GM12878 (cell line): ENCODE data around the gene MYOM1. TPM values are rescaled to one million over a fixed set of nuclear protein-coding genes. Genes with fewer than 3 reads are reported as not detected.

Experiments
- ATAC-seq: fragments of 200-7000 bp; cut with Tn5 transposase; 3 replicates; pipeline ENCODE4 v1.9.1; 2020; ENCODE audit warnings: mild to moderate bottlenecking, moderate library complexity
- BruUV-seq: library from RNA; stranded (reverse); fragments of 400-500 nt; replicated peaks from 2 replicates; lab custom pipeline; 2021; lab: Mats Ljungman, UMichigan
- CTCF ChIA-PET: fragments of 300-600 bp; sonication (Branson Sonifier 250); formaldehyde crosslinking; extraction: SDS; loops from one replicate; lab custom pipeline; 2021; ENCODE audit warnings: inconsistent platforms; lab: Yijun Ruan, JAX
- POLR2A ChIA-PET: fragments of 350-600 bp; formaldehyde crosslinking; extraction: SDS; loops from one replicate; lab custom pipeline; 2021; ENCODE audit warnings: inconsistent platforms; lab: Charles Lee
- RAD21 ChIA-PET: fragments of 300-600 bp; sonication (Branson Sonifier 250); formaldehyde crosslinking; loops from one replicate; lab custom pipeline; 2023; ENCODE audit warnings: antibody characterized with exemption; ENCODE audit not compliant: unreplicated experiment; lab: Charles Lee
- SMC1A ChIA-PET: fragments of 300-600 bp; sonication (Branson Sonifier 250); formaldehyde crosslinking; loops from one replicate; lab custom pipeline; 2023; ENCODE audit not compliant: unreplicated experiment, uncharacterized antibody; lab: Charles Lee
- DNase-seq: peaks from one replicate; pipeline ENCODE4 v3.0.0-alpha.2; 2011; ENCODE audit warnings: low read depth, low spot score
- FAIRE-seq: peaks from 3 replicates; lab custom pipeline; 2011; peaks lifted over from hg19 to GRCh38; lab: Jason Lieb, UNC
- H2AFZ ChIP-seq: 2 replicates; pipeline ENCODE4 v1.6.0; 2011; ENCODE audit warnings: low read depth, low read length, control low read depth; ENCODE audit not compliant: control insufficient read depth
- H3K27ac ChIP-seq: 2 replicates; pipeline ENCODE4 v1.5.1; 2011; ENCODE audit warnings: control low read depth; ENCODE audit not compliant: control insufficient read depth, insufficient read depth
- H3K27me3 ChIP-seq, 2 experiments: replicated peaks in 1 of 2; 2 replicates each; pipeline versions ENCODE4 v1.6.0 to v1.6.1; 2011; ENCODE audit warnings: low read length in 1 of 2; ENCODE audit not compliant: control insufficient read depth in 2 of 2, insufficient read depth in 2 of 2
- H3K36me3 ChIP-seq, 2 experiments: 2 replicates each; pipeline ENCODE4 v1.5.1; 2011; ENCODE audit warnings: low read length in 1 of 2; ENCODE audit not compliant: control insufficient read depth in 2 of 2, insufficient read depth in 2 of 2
- H3K4me1 ChIP-seq: 2 replicates; pipeline ENCODE4 v1.6.1; 2011; ENCODE audit warnings: mild to moderate bottlenecking, low read length, moderate library complexity, mixed read lengths; ENCODE audit not compliant: control insufficient read depth, insufficient read depth
- H3K4me2 ChIP-seq: 2 replicates; pipeline ENCODE4 v1.6.0; 2011; ENCODE audit warnings: control low read depth; ENCODE audit not compliant: control insufficient read depth, insufficient read depth
- H3K4me3 ChIP-seq: fragments of 200-600 bp; sonication (generic); 2 replicates; pipeline ENCODE4 v1.5.1; 2016
- H3K79me2 ChIP-seq: 2 replicates; pipeline ENCODE4 v1.6.0; 2011; ENCODE audit warnings: low read length; ENCODE audit not compliant: control insufficient read depth, insufficient read depth
- H3K9ac ChIP-seq: 2 replicates; pipeline ENCODE4 v1.8.0; 2011; ENCODE audit warnings: low read length, control low read depth, mixed read lengths; ENCODE audit not compliant: control insufficient read depth, insufficient read depth
- H3K9me3 ChIP-seq: replicated peaks from 3 replicates; pipeline ENCODE4 v1.5.1; 2011; ENCODE audit warnings: mild to moderate bottlenecking, low read length; ENCODE audit not compliant: control insufficient read depth, insufficient read depth
- H4K20me1 ChIP-seq: 2 replicates; pipeline ENCODE4 v1.6.0; 2011; ENCODE audit not compliant: control insufficient read depth, insufficient read depth
- BACH1 ChIP-seq: fragments of 450-650 bp; IDR thresholded peaks from 2 replicates; pipeline ENCODE4 v1.6.1; 2017; ENCODE audit warnings: mild to moderate bottlenecking, borderline replicate concordance
- BCLAF1 ChIP-seq: fragments of 450-650 bp; IDR thresholded peaks from 2 replicates; pipeline ENCODE4 v1.6.1; 2017; ENCODE audit warnings: antibody characterized with exemption, mild to moderate bottlenecking, moderate library complexity
- CBFB ChIP-seq: IDR thresholded peaks from 2 replicates; pipeline ENCODE4 v1.6.1; 2016; ENCODE audit warnings: antibody characterized with exemption, low read depth
- EGR1 ChIP-seq, 2 experiments: IDR thresholded peaks; 1 replicate in 1 of 2; 2 replicates in 1 of 2; pipeline ENCODE4 v1.6.1; 2011 to 2012; ENCODE audit warnings: low read depth in 2 of 2, low read length in 2 of 2, borderline replicate concordance in 1 of 2, mild to moderate bottlenecking in 1 of 2, moderate library complexity in 1 of 2
- FOXK2 ChIP-seq: fragments of 450-650 bp; IDR thresholded peaks from 2 replicates; pipeline ENCODE4 v1.6.1; 2017; ENCODE audit warnings: mild to moderate bottlenecking, moderate library complexity
- HSF1 ChIP-seq: fragments of 150-350 bp; IDR thresholded peaks from 2 replicates; pipeline ENCODE4 v1.6.1; 2014; ENCODE audit warnings: mild to moderate bottlenecking, low read depth, low read length
- IKZF1 ChIP-seq: fragments of 450-650 bp; conservative IDR thresholded peaks from 2 replicates; pipeline ENCODE4 v1.6.1; 2017; ENCODE audit warnings: antibody characterized with exemption, mild to moderate bottlenecking
- IRF3 ChIP-seq: fragments of 450-650 bp; IDR thresholded peaks from 2 replicates; pipeline ENCODE4 v1.6.1; 2014; ENCODE audit warnings: mild to moderate bottlenecking
- MAX ChIP-seq: IDR thresholded peaks from 2 replicates; pipeline ENCODE4 v1.6.1; 2012; ENCODE audit warnings: low read depth, low read length, improper control_type of control experiment
- MYB ChIP-seq: fragments of 150-350 bp; IDR thresholded peaks from 2 replicates; pipeline ENCODE4 v1.6.1; 2014; ENCODE audit warnings: mild to moderate bottlenecking, low read depth, low read length, borderline replicate concordance
- NBN ChIP-seq: fragments of 450-650 bp; IDR thresholded peaks from 2 replicates; pipeline ENCODE4 v1.6.1; 2016
- PKNOX1 ChIP-seq: fragments of 450-650 bp; IDR thresholded peaks from 2 replicates; pipeline ENCODE4 v1.6.1; 2016; ENCODE audit warnings: mild to moderate bottlenecking
- RELA ChIP-seq: fragments of 450-650 bp; IDR thresholded peaks from 2 replicates; pipeline ENCODE4 v1.8.0; 2014; ENCODE audit warnings: borderline replicate concordance; ENCODE audit not compliant: partially characterized antibody
- TARDBP ChIP-seq: IDR thresholded peaks from 2 replicates; pipeline ENCODE4 v1.6.1; 2016; ENCODE audit warnings: borderline replicate concordance
- WGBS: methylation state at CpG from one replicate; pipeline ENCODE4 v1.1.6; 2016; ENCODE audit warnings: low lambda C conversion rate; ENCODE audit not compliant: insufficient replicate concordance, insufficient coverage; ENCODE audit errors: missing lambda C conversion rate; 5-methylcytosine and 5-hydroxymethylcytosine counted together
- in situ Hi-C: fragments of 300-500 bp; cut with MboI; formaldehyde crosslinking; loops from 9 replicates; pipeline ENCODE4 v1.14.3; 2018; ENCODE audit warnings: mixed read lengths
- intact Hi-C: fragments of 100-400 bp; cut with micrococcal nuclease; formaldehyde crosslinking; loops from one replicate; pipeline ENCODE4 v1.14.2; 2022; ENCODE audit not compliant: unreplicated experiment
- polyA plus RNA-seq, 11 experiments: library from polyadenylated mRNA; depleted of rRNA in 4 of 11; unstranded in 6 of 11; stranded (reverse) in 5 of 11; fragments of >200 nt; fragmentation: Nextera tagmentation in 4 of 11; fragmentation: Illumina TruSeq in 1 of 11; extraction: Ambion mirVana in 4 of 11; extraction: Trizol in 1 of 11; gene quantifications; 1 replicate in 1 of 11; 2 replicates in 10 of 11; pipeline versions ENCODE4 v1.2.1 to v1.2.3, GENCODE V29; 2011 to 2016; ENCODE audit warnings: inconsistent platforms in 2 of 11, missing spikeins in 2 of 11, low read depth in 1 of 11
- total RNA-seq, 4 experiments: library from RNA; depleted of rRNA in 3 of 4; stranded (reverse); fragments of >200 nt in 3 of 4; fragmentation: Illumina TruSeq in 1 of 4; extraction: Trizol in 1 of 4; gene quantifications; 2 replicates each; pipeline versions ENCODE4 v1.2.1 to v1.2.3, GENCODE V29; 2013 to 2021

MYOM1 gene
- total and polyA plus RNA-seq, 10 of the 15 experiments (the other 5 are each of a cell fraction or from before 2014, with no cell fraction given), result 0.06 to 1.0 (median 0.57) TPM

DNA sequence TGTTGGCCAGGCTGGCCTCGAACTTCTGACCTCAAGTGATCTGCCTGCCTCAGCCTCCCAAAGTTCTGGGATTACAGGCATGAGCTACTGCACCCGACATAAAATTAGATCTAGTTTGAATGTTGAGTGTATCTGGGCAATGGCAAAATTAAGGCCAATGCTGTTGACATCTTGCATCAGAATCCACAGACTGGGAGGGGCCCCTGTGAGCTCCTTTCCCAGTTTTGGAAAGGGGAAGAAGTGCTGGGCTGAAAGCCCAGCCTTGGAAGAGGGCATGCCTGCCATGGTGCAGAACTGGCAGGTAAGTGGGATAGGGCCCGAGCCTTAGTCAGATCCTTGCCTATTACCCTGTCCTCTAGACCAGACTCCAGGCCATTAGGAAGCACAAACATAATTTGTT lies 4.5 kb upstream of the MYOM1 start:
- RAD21 ChIA-PET, result no interaction called here
- Histone ChIP-seq H3K9me3 (no peaks in the 10 kb centered on the region), H3K4me3 (no peak overlapping the region), H3K27ac (no peak overlapping the region), H2AFZ (no peak overlapping the region), H3K9ac (no peak overlapping the region), H3K4me1 (0 out of 2 replicates have a peak, but pooled peaks cover 2% of the 10 kb centered on the region), H4K20me1 (no peaks in the 10 kb centered on the region), H3K27me3 (no peaks in the 10 kb centered on the region), H3K4me2 (no peak overlapping the region), H3K36me3 (no peaks in the 10 kb centered on the region), H3K79me2 (no peaks in the 10 kb centered on the region)
- TF ChIP-seq NBN (no peak), BCLAF1 (no peak), CBFB (no peak), HSF1 (no peak), BACH1 (no peak), IRF3 (no peak), FOXK2 (no peak), IKZF1 (no peak), PKNOX1 (no peak), MAX (no peak), MYB (no peak), RELA (no peak), TARDBP (no peak), EGR1 (IDR thresholded peaks at IDR 0.05; ENCODE audit: borderline replicate concordance in 1 of 2, low read depth in 2 of 2, low read length in 2 of 2) (no peak)
- in situ Hi-C loops (no loop called here), intact Hi-C loops (no loop called here)
- ATAC-seq, result no peak
- WGBS, result 63% methylated on average over 3 of the region's 3 CpGs
- CTCF ChIA-PET, result interaction anchor here (1.4 to 1.6 kb wide), 2 partner anchors 21 to 73 kb away, joined by 3 to 8 read pairs; no protein-coding TSS in a partner anchor
- FAIRE-seq, result no peak
- POLR2A ChIA-PET, result no interaction called here
- DNase-seq, result no peak
- SMC1A ChIA-PET, result interaction anchor here (1.5 to 2.0 kb wide), 3 partner anchors 13 to 49 kb away, joined by 4 to 6 read pairs (median 6); no protein-coding TSS in a partner anchor
- BruUV-seq, result no TSS peak
